ENCODE results near the gene DIPK1B. TPM values are rescaled to one million over a fixed set of nuclear protein-coding genes. Genes with fewer than 3 reads are reported as not detected.

DIPK1B gene
- total RNA-seq (2022; extraction: Qiagen RNA extraction; ENCODE audit: low read depth), result 7.1 to 10.2 TPM (median 8.0 TPM) in 5 replicates

DNA sequence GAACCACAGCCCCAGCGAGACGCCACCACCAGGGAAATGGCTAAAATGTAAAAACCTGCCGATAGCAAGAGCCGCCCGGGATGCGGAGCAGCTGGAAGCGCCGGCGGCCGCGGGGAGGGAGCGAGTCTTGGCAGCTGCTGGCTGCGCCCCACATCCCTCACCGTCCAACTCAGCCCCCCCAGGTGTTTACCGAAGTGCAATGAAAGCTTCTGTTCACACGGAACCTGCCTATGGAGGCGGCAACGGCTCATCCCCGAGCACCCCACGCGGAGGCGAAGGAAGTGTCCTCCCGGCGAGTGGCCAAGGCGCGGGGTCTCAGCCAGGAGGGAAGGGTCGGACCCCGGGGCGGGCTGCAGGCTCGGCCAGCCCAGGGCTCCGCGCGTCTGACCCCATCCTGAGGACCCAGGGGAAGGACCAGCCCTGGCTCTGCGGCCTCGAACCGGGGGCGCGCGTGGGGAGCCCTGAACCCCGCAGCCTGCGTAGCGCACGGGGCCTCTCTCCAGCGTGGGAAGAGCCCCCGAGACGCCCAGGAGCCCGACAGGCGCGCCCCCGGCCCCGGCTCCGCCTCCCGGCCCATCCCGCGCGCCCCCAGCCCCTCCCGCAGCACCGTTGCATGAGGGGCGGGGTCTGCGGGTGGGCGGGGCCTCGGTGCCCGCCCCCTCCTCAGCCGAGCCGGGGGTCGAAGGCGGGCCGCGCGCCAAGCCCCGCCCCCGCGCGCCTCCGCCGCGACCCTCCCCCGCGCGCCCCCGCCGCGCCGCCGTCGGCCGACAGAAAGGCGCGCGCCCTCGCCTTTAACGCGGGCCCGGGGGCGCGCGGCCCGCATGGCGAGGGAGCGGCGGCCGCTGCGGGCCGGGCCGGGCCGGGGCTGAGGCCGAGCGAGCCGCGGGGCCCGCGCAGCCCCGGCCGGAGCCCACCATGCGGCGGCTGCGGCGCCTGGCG is at the start of gene DIPK1B:
DIPK1B (plus strand) TSS at position 822 of the 939 bp plus-strand sequence; CDS start at position 916, 94 bp downstream.

DNA sequence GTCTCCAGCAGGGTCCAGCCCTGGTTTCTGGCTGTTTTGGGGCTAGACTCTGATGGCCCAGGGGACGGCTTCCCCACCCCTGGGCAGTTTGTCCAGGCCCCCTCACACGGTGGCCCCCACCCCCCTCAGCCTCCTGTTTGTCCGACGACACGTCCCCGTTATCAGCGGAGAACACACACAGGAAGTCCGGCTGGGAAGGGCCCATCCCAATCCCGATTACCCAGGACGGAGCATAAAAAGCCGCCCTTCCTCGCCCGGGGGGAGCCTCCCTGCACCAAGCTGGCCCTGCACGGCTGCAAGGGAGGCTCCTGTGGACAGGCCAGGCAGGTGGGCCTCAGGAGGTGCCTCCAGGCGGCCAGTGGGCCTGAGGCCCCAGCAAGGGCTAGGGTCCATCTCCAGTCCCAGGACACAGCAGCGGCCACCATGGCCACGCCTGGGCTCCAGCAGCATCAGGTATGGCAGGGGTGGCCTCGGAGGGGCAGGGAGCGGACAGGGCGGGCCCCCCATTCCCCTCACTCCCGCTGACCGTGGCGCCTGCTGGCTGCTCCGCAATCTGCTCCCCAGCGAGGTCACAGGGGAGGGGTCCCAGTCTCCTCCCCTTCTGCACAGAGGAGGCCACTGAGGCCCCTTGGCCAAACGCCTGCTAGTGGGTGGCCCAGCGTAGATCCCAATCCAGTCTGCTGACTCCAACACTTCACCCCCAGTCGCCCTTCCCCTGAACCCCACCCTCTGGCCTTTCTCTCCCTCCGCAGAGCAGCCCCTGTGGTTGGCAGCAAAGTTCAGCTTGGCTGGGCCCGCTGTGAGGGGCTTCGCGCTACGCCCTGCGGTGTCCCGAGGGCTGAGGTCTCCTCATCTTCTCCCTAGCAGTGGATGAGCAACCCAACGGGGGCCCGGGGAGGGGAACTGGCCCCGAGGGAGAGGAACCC is 49.5 kb upstream of the DIPK1B start, which contains the start of gene EGFL7:
EGFL7 (plus strand) TSS at position 261 of the 926 bp plus-strand sequence. CDS start 5,367 bp downstream, outside the sequence.

DNA sequence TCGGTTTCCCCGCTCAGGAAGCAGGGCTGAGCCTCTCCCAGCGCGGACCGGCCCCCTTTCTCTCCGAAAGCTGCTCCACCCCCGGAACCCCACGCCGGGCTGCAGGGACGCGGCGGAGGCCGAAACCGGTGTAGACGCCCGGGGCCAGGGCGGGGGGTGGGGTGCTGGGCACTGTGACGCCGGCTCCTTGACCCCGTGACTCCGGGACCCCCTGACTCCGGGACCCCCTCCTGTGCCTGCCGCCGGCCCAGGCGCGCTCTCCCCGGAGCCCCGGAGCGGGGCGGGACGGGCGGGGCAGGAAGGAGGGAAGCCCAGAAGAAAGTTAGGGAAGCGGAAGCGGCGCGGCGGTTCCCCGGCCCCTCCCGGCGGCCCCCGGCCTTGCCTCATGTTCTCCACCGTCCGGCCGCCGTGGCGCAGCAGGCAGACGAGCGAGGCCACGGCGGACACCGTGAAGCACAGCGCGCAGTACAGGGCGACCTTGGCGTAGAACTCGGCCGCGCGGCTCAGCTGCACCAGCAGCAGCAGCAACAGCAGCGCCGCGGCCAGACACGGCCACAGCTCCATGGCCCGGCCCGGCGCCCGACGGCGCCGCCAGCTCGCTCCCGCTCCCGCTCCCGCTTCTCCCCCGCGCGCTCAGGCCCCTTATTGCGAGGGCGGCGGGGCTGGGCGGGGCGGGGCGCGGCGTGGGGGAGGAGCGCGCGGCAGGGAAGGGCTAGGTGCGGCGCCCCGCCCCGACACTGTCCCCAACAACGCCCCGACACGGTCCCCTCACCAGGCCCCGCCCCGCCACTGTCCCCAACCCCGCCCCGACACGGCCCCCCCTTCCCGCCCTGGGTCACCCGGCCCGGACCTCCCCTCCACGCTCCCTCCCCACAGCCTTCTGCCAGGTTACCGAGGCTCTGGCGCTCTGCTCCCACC is 25.3 kb upstream of the DIPK1B start, which contains the start of gene AGPAT2:
AGPAT2 (minus strand) TSS at position 664 of the 918 bp plus-strand sequence; CDS start at position 564, 100 bp downstream.

DNA sequence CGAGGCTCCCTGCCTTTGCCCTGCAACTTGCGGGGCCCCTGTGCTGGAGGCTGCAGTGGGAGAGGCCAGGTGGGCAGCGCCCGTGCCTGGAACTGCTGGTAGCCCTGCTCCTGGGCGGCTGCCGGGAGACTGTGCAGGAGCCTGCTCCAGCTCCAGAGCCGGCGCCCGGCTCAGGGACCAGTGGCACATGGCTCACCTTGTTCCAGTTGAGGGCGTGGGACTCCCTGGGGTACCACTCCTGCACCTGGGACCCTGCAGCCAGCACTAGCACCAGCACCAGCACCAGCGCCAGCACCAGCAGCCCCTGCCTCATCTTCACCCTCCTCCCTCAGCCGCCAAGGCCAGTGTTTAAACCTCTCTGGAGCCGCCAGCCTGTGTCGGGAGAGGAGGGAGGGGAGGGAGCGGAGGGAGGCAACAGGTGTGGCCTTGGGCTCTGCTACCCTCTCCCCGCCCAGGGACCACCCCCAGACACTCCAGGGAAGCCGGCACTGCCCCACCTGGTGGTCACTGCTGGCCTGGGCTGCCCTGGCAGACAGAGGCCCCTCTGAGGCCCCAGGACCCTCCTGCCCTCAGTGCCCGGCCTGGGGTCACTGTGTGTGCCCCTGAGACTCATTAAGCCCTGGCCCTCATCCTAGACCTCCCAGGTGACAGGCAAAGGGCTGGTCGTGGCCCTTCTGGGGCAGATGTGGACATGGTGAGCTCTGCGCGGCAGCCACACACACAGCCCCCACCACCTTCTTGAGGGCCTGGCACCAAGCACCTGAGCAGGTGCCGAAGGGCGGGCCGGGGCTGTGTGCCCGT is 30.4 kb downstream of the DIPK1B start, which contains the start of gene LCN10:
LCN10 (minus strand) TSS at position 350 of the 801 bp plus-strand sequence; CDS start at position 313, 37 bp downstream.

DNA sequence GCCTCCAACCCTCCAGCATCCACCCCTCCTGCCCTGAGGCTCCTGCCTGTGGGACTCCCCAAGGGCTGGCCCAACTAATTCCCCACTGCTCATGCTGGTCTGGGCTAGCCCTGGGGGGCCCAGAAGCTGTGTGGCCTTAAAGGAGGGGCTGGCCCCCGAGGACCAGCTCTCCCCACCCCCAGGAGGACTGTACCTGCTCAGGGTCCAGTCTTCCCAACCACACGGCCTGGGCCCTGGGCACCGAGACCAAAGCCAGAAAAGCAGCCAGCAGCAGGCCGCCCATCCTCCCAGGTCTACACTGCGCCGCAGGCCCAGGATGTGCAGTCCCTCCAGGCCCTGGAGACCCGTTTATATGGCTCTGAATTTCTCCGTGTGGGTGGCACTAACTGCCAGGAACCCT is 35.8 kb downstream of the DIPK1B start, which contains the start of gene LCN6:
LCN6 (minus strand) TSS at position 325 of the 400 bp plus-strand sequence; CDS start at position 283, 42 bp downstream.

DNA sequence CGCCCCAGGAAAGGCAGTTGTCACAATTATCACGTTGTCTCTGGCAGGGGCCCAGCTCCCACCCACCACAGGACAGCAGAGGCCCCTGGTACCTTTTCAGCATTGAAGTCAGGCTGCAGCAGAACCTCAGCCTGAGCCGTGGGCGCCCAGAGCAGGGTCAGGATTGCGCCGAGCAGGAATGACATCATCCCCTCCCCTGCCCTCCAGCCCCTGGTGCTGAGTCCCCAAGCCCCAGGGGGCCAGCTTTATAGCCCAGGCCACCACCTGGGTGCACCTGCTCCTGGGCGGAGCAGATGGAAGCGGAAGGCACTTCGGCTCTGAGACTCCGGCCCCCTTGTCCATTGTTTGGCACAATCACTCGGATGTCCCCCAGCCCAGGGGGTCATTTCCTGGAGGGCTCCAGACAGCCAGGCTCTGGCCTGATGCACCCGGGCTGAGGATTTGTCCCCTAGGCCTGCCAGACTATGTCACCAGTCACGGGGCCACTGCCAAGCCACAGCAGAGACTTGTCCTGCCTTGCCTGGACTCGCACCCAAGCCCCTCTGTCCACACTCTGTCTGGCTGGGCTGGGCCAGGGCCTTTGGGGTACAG is 52.0 kb downstream of the DIPK1B start, which contains the start of gene LCN15:
LCN15 (minus strand) TSS at position 218 of the 591 bp plus-strand sequence; CDS start at position 188, 30 bp downstream.

Other genes starting within 250 kb of the DIPK1B start
- 54.9 to 67.9 TPM (median 64.7 TPM) in 5 replicates for gene SEC16A, start 229.5 kb upstream of the DIPK1B start, total RNA-seq (2022; extraction: Qiagen RNA extraction; ENCODE audit: low read depth)
- 9.7 to 13.2 TPM (median 11.3 TPM) in 5 replicates for gene NOTCH1, start 166.5 kb upstream of the DIPK1B start, total RNA-seq (2022; extraction: Qiagen RNA extraction; ENCODE audit: low read depth)
- gene EGFL7, start 49.7 kb upstream of the DIPK1B start, total RNA-seq (2022; extraction: Qiagen RNA extraction; ENCODE audit: low read depth), result 41.7 to 60.0 TPM (median 50.7 TPM) in 5 replicates
- 72.3 to 105 TPM (median 98.6 TPM) in 5 replicates for gene AGPAT2, start 25.1 kb upstream of the DIPK1B start, total RNA-seq (2022; extraction: Qiagen RNA extraction; ENCODE audit: low read depth)
- gene LCN10, start 30.4 kb downstream of the DIPK1B start, total RNA-seq (2022; extraction: Qiagen RNA extraction; ENCODE audit: low read depth), result not detected in 5 replicates
- not detected in 5 replicates for gene LCN6, start 36.0 kb downstream of the DIPK1B start, total RNA-seq (2022; extraction: Qiagen RNA extraction; ENCODE audit: low read depth)
- gene LCN8, start 45.7 kb downstream of the DIPK1B start, total RNA-seq (2022; extraction: Qiagen RNA extraction; ENCODE audit: low read depth), result not detected in 5 replicates
- not detected in 5 replicates for gene LCN15, start 51.9 kb downstream of the DIPK1B start, total RNA-seq (2022; extraction: Qiagen RNA extraction; ENCODE audit: low read depth)
- 64.9 to 72.6 TPM (median 70.3 TPM) in 5 replicates for gene TMEM141, start 78.8 kb downstream of the DIPK1B start, total RNA-seq (2022; extraction: Qiagen RNA extraction; ENCODE audit: low read depth)
- gene CCDC183, start 83.8 kb downstream of the DIPK1B start, total RNA-seq (2022; extraction: Qiagen RNA extraction; ENCODE audit: low read depth), result 0.10 to 0.34 TPM (median 0.26 TPM) in 5 replicates
- gene RABL6, start 95.4 kb downstream of the DIPK1B start, total RNA-seq (2022; extraction: Qiagen RNA extraction; ENCODE audit: low read depth), result 65.6 to 91.8 TPM (median 82.0 TPM) in 5 replicates
- gene AJM1, start 129.9 kb downstream of the DIPK1B start, total RNA-seq (2022; extraction: Qiagen RNA extraction; ENCODE audit: low read depth), result 3.2 to 4.8 TPM (median 3.8 TPM) in 5 replicates
- gene PHPT1, start 136.8 kb downstream of the DIPK1B start, total RNA-seq (2022; extraction: Qiagen RNA extraction; ENCODE audit: low read depth), result 270 to 314 TPM (median 281 TPM) in 5 replicates
- 1.8 to 5.4 TPM (median 4.1 TPM) in 5 replicates for gene MAMDC4, start 139.8 kb downstream of the DIPK1B start, total RNA-seq (2022; extraction: Qiagen RNA extraction; ENCODE audit: low read depth)
- 440 to 480 TPM (median 443 TPM) in 5 replicates for gene EDF1, start 153.7 kb downstream of the DIPK1B start, total RNA-seq (2022; extraction: Qiagen RNA extraction; ENCODE audit: low read depth)
- 42.4 to 76.5 TPM (median 63.8 TPM) in 5 replicates for gene TRAF2, start 173.9 kb downstream of the DIPK1B start, total RNA-seq (2022; extraction: Qiagen RNA extraction; ENCODE audit: low read depth)
- gene FBXW5, start 232.2 kb downstream of the DIPK1B start, total RNA-seq (2022; extraction: Qiagen RNA extraction; ENCODE audit: low read depth), result 67.1 to 97.1 TPM (median 91.2 TPM) in 5 replicates
- 0.71 to 1.5 TPM (median 1.1 TPM) in 5 replicates for gene C8G, start 232.7 kb downstream of the DIPK1B start, total RNA-seq (2022; extraction: Qiagen RNA extraction; ENCODE audit: low read depth)
- 0.95 to 1.9 TPM (median 1.4 TPM) in 5 replicates for gene LCN12, start 239.7 kb downstream of the DIPK1B start, total RNA-seq (2022; extraction: Qiagen RNA extraction; ENCODE audit: low read depth)